ENCODE results near the gene NR1D1. TPM values are rescaled to one million over a fixed set of nuclear protein-coding genes. Genes with fewer than 3 reads are reported as not detected.

The NR1D1 gene
- total RNA-seq, 2 experiments from 2014 or later: 6.0 to 6.5 TPM

- ATAC-seq (no peak), DNase-seq (no peak)
- TF ChIP-seq CTCF (IDR thresholded peaks at IDR 0.05): no peak
- Mint-ChIP-seq H3K4me3 (no peak overlapping the region), H3K36me3 (ENCODE audit: low read depth) (no peaks in the 10 kb centered on the region), H3K4me1 (ENCODE audit: low read depth) (peaks cover 26% of the 10 kb centered on the region), H3K9me3 (no peaks in the 10 kb centered on the region), H3K27ac (peak overlapping the region; percentile 47), H3K27me3 (no peaks in the 10 kb centered on the region)
- intact Hi-C loops (cut with micrococcal nuclease): no loop called here
- ChIA-PET POLR2A (interaction anchor here (0.8 to 2.1 kb wide), 9 partner anchors 9 to 46 kb away, joined by 3 to 9 read pairs (median 4); partner anchors contain the start of genes MED24 and MSL1), CTCF (interaction anchor here (0.6 to 6.9 kb wide), 34 partner anchors 8 to 644 kb away, joined by 3 to 168 read pairs (median 4); partner anchors contain the start of genes CSF3, MED24, NR1D1 and THRA)
Measured at GRCh38 chr17:40075942-40076498, 24.4 kb downstream of the NR1D1 start.

GRCh38 chr17:40075201-40075941, 25.0 kb downstream of the NR1D1 start:
- POLR2A ChIA-PET: interaction anchor here (0.6 to 2.1 kb wide), 12 partner anchors 8 to 273 kb away, joined by 3 to 9 read pairs (median 4); partner anchors contain the start of genes MED24 and MSL1
- H3K36me3 Mint-ChIP-seq (ENCODE audit: low read depth): no peaks in the 10 kb centered on the region
- peak; percentile 93 for ATAC-seq
- no peaks in the 10 kb centered on the region for H3K27me3 Mint-ChIP-seq
- CTCF ChIA-PET: interaction anchor here (0.6 to 6.9 kb wide), 41 partner anchors 9 to 644 kb away, joined by 3 to 168 read pairs (median 5); partner anchors contain the start of genes CASC3, CSF3, MED24 and NR1D1
- intact Hi-C loops (cut with micrococcal nuclease): no loop called here
- DNase-seq: peak; percentile 73
- TF ChIP-seq CTCF (IDR thresholded peaks at IDR 0.05): peak; percentile 91
- peaks cover 32% of the 10 kb centered on the region for H3K4me1 Mint-ChIP-seq (ENCODE audit: low read depth)
- peak overlapping the region; percentile 47 for H3K27ac Mint-ChIP-seq
- no peaks in the 10 kb centered on the region for H3K9me3 Mint-ChIP-seq
- H3K4me3 Mint-ChIP-seq: no peak overlapping the region

GRCh38 chr17:40074871-40075200, 25.6 kb downstream of the NR1D1 start:
- no peaks in the 10 kb centered on the region for H3K27me3 Mint-ChIP-seq
- POLR2A ChIA-PET: interaction anchor here (0.6 to 2.1 kb wide), 10 partner anchors 9 to 273 kb away, joined by 3 to 9 read pairs (median 3); partner anchors contain the start of genes MED24 and MSL1

GRCh38 chr17:40074175-40074512, 26.2 kb downstream of the NR1D1 start:
- TF ChIP-seq CTCF (IDR thresholded peaks at IDR 0.05): no peak
- Mint-ChIP-seq H3K27ac (peak overlapping the region; percentile 43), H3K9me3 (no peaks in the 10 kb centered on the region), H3K27me3 (no peaks in the 10 kb centered on the region), H3K4me3 (no peak overlapping the region), H3K36me3 (ENCODE audit: low read depth) (no peaks in the 10 kb centered on the region), H3K4me1 (ENCODE audit: low read depth) (peaks cover 44% of the 10 kb centered on the region)
- intact Hi-C loops (cut with micrococcal nuclease): no loop called here
- DNase-seq: no peak
- CTCF ChIA-PET: interaction anchor here (0.8 to 6.9 kb wide), 16 partner anchors 10 to 243 kb away, joined by 3 to 168 read pairs (median 12); partner anchors contain the start of genes CSF3, MED24, NR1D1 and THRA
- ATAC-seq: no peak
- POLR2A ChIA-PET: interaction anchor here (1.2 to 1.7 kb wide), 2 partner anchors 10 to 23 kb away, joined by 5 read pairs; no protein-coding TSS in a partner anchor

More at GRCh38 chr17:40074871-40075200, 25.6 kb downstream of the NR1D1 start:
- H3K36me3 Mint-ChIP-seq (ENCODE audit: low read depth): no peaks in the 10 kb centered on the region
- DNase-seq (no peak), ATAC-seq (no peak)
- peaks cover 38% of the 10 kb centered on the region for H3K4me1 Mint-ChIP-seq (ENCODE audit: low read depth)
- no peaks in the 10 kb centered on the region for H3K9me3 Mint-ChIP-seq
- intact Hi-C loops (cut with micrococcal nuclease): no loop called here
- no peak for TF ChIP-seq CTCF (IDR thresholded peaks at IDR 0.05)
- no peak overlapping the region for H3K27ac Mint-ChIP-seq
- no peak overlapping the region for H3K4me3 Mint-ChIP-seq
- CTCF ChIA-PET: interaction anchor here (1.0 to 6.9 kb wide), 26 partner anchors 9 to 643 kb away, joined by 3 to 168 read pairs (median 5); partner anchors contain the start of genes CASC3, CSF3, MED24 and NR1D1
